Amniotic epithelial cell (primary cell): ENCODE measurements around the gene NUP210L.

Experiments
- DNase-seq: peaks from one replicate; pipeline ENCODE4 v3.0.0-alpha.2; 2010; ENCODE audit warnings: low read depth

The NUP210L gene

GRCh38 chr1:153963850-153964331 lies 191.0 kb downstream of the NUP210L start:
- DNase-seq = peak; percentile 43

GRCh38 chr1:153963030-153963849 lies 191.6 kb downstream of the NUP210L start, which contains the start of gene SLC39A1:
Gene SLC39A1 (minus strand): TSS chr1:153963537. CDS start chr1:153962715, 822 bp downstream.
- DNase-seq = peak; percentile 94

GRCh38 chr1:153962088-153963029 lies 192.5 kb downstream of the NUP210L start:
- peak; percentile 82 for DNase-seq

- DNase-seq = no peak
These were observed 193.5 kb downstream of the NUP210L start for GRCh38 chr1:153961421-153961820.

- DNase-seq = no peak
These were observed 194.7 kb downstream of the NUP210L start for GRCh38 chr1:153960206-153960605.

- no peak for DNase-seq
These were observed 195.4 kb downstream of the NUP210L start for GRCh38 chr1:153959454-153959853.

- DNase-seq = no peak
These were observed 196.0 kb downstream of the NUP210L start for GRCh38 chr1:153958961-153959260.

GRCh38 chr1:153958111-153958960 lies 196.5 kb downstream of the NUP210L start, which contains the start of gene CRTC2:
Gene CRTC2 (minus strand): TSS chr1:153958612. CDS start chr1:153958497, 115 bp downstream.
- DNase-seq = peak; percentile 98

GRCh38 chr1:153957744-153958110 lies 197.1 kb downstream of the NUP210L start:
- peak; percentile 10 for DNase-seq

- DNase-seq = no peak
These were observed 197.7 kb downstream of the NUP210L start for GRCh38 chr1:153956997-153957715.

- DNase-seq = no peak
These were observed 200.0 kb downstream of the NUP210L start for GRCh38 chr1:153954826-153955225.

GRCh38 chr1:153953859-153954365 lies 201.0 kb downstream of the NUP210L start:
- DNase-seq = no peak

GRCh38 chr1:153951801-153952200 lies 203.1 kb downstream of the NUP210L start:
- no peak for DNase-seq

- no peak for DNase-seq
These were observed 203.7 kb downstream of the NUP210L start for GRCh38 chr1:153951183-153951582.

GRCh38 chr1:153946622-153947241 lies 208.1 kb downstream of the NUP210L start, which contains the start of gene DENND4B:
Gene DENND4B (minus strand): TSS chr1:153946718. CDS start chr1:153944374, 2,344 bp downstream.
- peak; percentile 64 for DNase-seq

- DNase-seq = peak; percentile 61
These were observed 208.9 kb downstream of the NUP210L start for GRCh38 chr1:153945795-153946621.

- DNase-seq = peak; percentile 56
These were observed 209.6 kb downstream of the NUP210L start for GRCh38 chr1:153945131-153945794.

- no peak for DNase-seq
These were observed 210.1 kb downstream of the NUP210L start for GRCh38 chr1:153944827-153945117.
